ENCODE data around the gene CADM2. TPM values are rescaled to one million over a fixed set of nuclear protein-coding genes. Genes with fewer than 3 reads are reported as not detected.

The CADM2 gene
- total and polyA plus RNA-seq, 2 experiments from 2014 or later: 13.3 to 47.5 TPM

DNA sequence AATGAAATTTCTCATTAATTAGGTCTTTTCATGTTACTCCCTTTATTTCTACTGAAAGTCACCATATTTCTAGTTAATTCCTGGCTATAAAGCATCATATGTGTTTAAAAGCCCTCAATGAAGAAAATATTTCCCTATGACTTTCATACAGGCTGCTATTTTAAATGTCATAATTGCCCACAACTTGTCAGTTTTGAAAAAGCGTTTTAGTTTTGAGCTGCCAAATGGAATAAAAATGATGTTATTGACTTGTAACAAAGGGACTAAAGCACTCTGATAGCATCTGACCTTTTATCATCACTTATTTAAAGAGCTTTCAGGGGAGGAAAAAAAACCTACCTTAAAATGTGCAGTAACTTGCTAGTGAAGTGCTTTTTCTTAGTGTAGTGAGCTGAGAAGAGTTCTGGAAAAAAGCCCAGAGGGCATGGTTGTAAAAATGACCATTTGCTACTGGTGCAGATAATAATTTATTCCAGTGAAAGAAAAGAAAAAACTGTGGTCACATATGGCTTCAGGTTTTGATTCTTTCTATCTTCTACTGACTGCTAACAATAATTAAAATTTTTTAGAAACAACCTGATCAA lies 877.2 kb downstream of the CADM2 start (continued):
- TF ChIP-seq, protein P1, sequence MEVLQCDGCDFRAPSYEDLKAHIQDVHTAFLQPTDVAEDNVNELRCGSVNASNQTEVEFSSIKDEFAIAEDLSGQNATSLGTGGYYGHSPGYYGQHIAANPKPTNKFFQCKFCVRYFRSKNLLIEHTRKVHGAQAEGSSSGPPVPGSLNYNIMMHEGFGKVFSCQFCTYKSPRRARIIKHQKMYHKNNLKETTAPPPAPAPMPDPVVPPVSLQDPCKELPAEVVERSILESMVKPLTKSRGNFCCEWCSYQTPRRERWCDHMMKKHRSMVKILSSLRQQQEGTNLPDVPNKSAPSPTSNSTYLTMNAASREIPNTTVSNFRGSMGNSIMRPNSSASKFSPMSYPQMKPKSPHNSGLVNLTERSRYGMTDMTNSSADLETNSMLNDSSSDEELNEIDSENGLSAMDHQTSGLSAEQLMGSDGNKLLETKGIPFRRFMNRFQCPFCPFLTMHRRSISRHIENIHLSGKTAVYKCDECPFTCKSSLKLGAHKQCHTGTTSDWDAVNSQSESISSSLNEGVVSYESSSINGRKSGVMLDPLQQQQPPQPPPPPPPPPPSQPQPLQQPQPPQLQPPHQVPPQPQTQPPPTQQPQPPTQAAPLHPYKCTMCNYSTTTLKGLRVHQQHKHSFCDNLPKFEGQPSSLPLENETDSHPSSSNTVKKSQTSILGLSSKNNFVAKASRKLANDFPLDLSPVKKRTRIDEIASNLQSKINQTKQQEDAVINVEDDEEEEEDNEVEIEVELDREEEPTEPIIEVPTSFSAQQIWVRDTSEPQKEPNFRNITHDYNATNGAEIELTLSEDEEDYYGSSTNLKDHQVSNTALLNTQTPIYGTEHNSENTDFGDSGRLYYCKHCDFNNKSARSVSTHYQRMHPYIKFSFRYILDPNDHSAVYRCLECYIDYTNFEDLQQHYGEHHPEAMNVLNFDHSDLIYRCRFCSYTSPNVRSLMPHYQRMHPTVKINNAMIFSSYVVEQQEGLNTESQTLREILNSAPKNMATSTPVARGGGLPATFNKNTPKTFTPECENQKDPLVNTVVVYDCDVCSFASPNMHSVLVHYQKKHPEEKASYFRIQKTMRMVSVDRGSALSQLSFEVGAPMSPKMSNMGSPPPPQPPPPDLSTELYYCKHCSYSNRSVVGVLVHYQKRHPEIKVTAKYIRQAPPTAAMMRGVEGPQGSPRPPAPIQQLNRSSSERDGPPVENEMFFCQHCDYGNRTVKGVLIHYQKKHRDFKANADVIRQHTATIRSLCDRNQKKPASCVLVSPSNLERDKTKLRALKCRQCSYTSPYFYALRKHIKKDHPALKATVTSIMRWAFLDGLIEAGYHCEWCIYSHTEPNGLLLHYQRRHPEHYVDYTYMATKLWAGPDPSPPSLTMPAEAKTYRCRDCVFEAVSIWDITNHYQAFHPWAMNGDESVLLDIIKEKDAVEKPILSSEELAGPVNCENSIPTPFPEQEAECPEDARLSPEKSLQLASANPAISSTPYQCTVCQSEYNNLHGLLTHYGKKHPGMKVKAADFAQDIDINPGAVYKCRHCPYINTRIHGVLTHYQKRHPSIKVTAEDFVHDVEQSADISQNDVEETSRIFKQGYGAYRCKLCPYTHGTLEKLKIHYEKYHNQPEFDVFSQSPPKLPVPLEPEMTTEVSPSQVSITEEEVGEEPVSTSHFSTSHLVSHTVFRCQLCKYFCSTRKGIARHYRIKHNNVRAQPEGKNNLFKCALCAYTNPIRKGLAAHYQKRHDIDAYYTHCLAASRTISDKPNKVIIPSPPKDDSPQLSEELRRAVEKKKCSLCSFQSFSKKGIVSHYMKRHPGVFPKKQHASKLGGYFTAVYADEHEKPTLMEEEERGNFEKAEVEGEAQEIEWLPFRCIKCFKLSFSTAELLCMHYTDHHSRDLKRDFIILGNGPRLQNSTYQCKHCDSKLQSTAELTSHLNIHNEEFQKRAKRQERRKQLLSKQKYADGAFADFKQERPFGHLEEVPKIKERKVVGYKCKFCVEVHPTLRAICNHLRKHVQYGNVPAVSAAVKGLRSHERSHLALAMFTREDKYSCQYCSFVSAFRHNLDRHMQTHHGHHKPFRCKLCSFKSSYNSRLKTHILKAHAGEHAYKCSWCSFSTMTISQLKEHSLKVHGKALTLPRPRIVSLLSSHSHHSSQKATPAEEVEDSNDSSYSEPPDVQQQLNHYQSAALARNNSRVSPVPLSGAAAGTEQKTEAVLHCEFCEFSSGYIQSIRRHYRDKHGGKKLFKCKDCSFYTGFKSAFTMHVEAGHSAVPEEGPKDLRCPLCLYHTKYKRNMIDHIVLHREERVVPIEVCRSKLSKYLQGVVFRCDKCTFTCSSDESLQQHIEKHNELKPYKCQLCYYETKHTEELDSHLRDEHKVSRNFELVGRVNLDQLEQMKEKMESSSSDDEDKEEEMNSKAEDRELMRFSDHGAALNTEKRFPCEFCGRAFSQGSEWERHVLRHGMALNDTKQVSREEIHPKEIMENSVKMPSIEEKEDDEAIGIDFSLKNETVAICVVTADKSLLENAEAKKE (CRISPR knock-in tag; IDR thresholded peaks at IDR 0.05): no peak
- TF ChIP-seq, protein P2, sequence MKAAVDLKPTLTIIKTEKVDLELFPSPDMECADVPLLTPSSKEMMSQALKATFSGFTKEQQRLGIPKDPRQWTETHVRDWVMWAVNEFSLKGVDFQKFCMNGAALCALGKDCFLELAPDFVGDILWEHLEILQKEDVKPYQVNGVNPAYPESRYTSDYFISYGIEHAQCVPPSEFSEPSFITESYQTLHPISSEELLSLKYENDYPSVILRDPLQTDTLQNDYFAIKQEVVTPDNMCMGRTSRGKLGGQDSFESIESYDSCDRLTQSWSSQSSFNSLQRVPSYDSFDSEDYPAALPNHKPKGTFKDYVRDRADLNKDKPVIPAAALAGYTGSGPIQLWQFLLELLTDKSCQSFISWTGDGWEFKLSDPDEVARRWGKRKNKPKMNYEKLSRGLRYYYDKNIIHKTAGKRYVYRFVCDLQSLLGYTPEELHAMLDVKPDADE (IDR thresholded peaks at IDR 0.05): no peak
- TF ChIP-seq NANOG (IDR thresholded peaks at IDR 0.05; ENCODE audit: borderline replicate concordance) (no peak), ZNF331 (CRISPR knock-in tag; IDR thresholded peaks at IDR 0.05; ENCODE audit: low read depth) (no peak)

DNA sequence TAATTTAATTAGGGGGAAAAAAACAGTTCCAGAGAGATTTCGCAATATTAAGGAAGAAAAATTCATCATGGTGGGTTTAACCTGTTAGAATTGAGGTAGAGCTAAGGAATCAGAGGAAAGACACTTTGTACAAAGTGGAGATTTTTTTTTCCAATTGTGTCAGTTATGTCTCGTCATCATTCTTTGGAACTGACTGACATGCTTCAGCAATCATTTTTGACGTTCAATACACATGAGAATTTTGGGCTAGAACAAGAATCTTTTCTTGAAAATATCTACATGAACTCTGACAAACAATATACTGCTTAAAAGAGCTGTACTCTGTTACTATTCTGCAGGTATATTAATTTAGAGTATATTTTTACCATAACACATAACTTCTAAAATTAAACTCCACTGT lies 878.6 kb downstream of the CADM2 start:
- H3K27ac Mint-ChIP-seq: no peak overlapping the region
- no peak for DNase-seq (ENCODE audit: low spot score)
- H3K27me3 Mint-ChIP-seq (ENCODE audit: insufficient read depth, low read depth, poor library complexity): no peaks in the 10 kb centered on the region
- Histone ChIP-seq H3K27ac (ENCODE audit: low read depth) (no peak overlapping the region), H3K4me3 (no peak overlapping the region), H3K4me1 (ENCODE audit: insufficient read depth) (peaks cover 9% of the 10 kb centered on the region), H3K27me3 (ENCODE audit: insufficient read depth) (no peaks in the 10 kb centered on the region), H3K9me2 (ENCODE audit: insufficient read depth) (no peaks in the 10 kb centered on the region), H2AFZ (no peak overlapping the region), H3F3A (replicated peaks; ENCODE audit: low read depth) (no peaks in the 10 kb centered on the region), H3K79me2 (replicated peaks; ENCODE audit: insufficient read depth) (no peaks in the 10 kb centered on the region), H3K36me3 (ENCODE audit: insufficient read depth) (no peaks in the 10 kb centered on the region), H4K20me1 (replicated peaks; ENCODE audit: insufficient read depth) (no peaks in the 10 kb centered on the region), H3K4me2 (no peak overlapping the region)
- no peak for ATAC-seq
- H3K36me3 Mint-ChIP-seq (ENCODE audit: low read depth): no peaks in the 10 kb centered on the region
- H3K4me3 Mint-ChIP-seq: no peak overlapping the region
- peaks cover 8% of the 10 kb centered on the region; the same call in 2 of the 3 replicates for H3K4me1 Mint-ChIP-seq
- no peaks in the 10 kb centered on the region for H3K9me3 Mint-ChIP-seq
- TF ChIP-seq, protein P1 (CRISPR knock-in tag; IDR thresholded peaks at IDR 0.05): no peak
- no peak for TF ChIP-seq EZH2phosphoT487 (IDR thresholded peaks at IDR 0.05; ENCODE audit: unreplicated experiment)
- TF ChIP-seq ZNF331 (CRISPR knock-in tag; IDR thresholded peaks at IDR 0.05; ENCODE audit: low read depth): no peak
- TF ChIP-seq CREB1 (CRISPR knock-in tag; IDR thresholded peaks at IDR 0.05; ENCODE audit: low read depth): no peak
- TF ChIP-seq STAT1 (IDR thresholded peaks at IDR 0.05; ENCODE audit: unreplicated experiment): no peak
- TF ChIP-seq POLR2AphosphoS5 (IDR thresholded peaks at IDR 0.05; ENCODE audit: low read depth): no peak
